Measurements from ENCODE around the gene TTC3. TPM values are rescaled to one million over a fixed set of nuclear protein-coding genes. Genes with fewer than 3 reads are reported as not detected.

TTC3 gene
- total and polyA plus RNA-seq, 2 experiments from 2014 or later: 146 to 196 TPM

- Histone ChIP-seq H3K27ac (peak overlapping the region; percentile 84), H3K4me2 (peak overlapping the region; percentile 54)
- WGBS (ENCODE audit: low lambda C conversion rate, missing lambda C conversion rate): 32% methylated on average over 1 of the region's 1 CpG
Observed at GRCh38 chr21:37060296-37060695, 12.8 kb upstream of the TTC3 start.

GRCh38 chr21:37061926-37062592 is 11.0 kb upstream of the TTC3 start:
- TF ChIP-seq CTCF (IDR thresholded peaks at IDR 0.05; ENCODE audit: poor library complexity) (no peak), EZH2phosphoT487 (IDR thresholded peaks at IDR 0.05; ENCODE audit: low read depth, severe bottlenecking, unreplicated experiment) (no peak), EZH2 (IDR thresholded peaks at IDR 0.05; ENCODE audit: borderline replicate concordance) (no peak)
- no peak for DNase-seq (ENCODE audit: low spot score)
- no peaks in the 10 kb centered on the region for H3K79me2 ChIP-seq
- H3K9me3 ChIP-seq (ENCODE audit: low read depth): no peaks in the 10 kb centered on the region
- 82% methylated on average over 7 of the region's 7 CpGs for WGBS (ENCODE audit: low lambda C conversion rate, missing lambda C conversion rate)
- no peak overlapping the region for H3K4me3 ChIP-seq
- no peak overlapping the region for H3K27ac ChIP-seq
- no peaks in the 10 kb centered on the region for H4K20me1 ChIP-seq (ENCODE audit: insufficient read depth, poor library complexity, severe bottlenecking)
- H3K4me1 ChIP-seq (ENCODE audit: insufficient read depth): peaks cover 22% of the 10 kb centered on the region
- no peak overlapping the region for H3K4me2 ChIP-seq
- no peaks in the 10 kb centered on the region for H3K36me3 ChIP-seq (replicated peaks; ENCODE audit: insufficient read depth, low read depth)
- H2AFZ ChIP-seq: no peak overlapping the region
- no peaks in the 10 kb centered on the region for H3K9me2 ChIP-seq (replicated peaks; ENCODE audit: insufficient read depth)
- no peaks in the 10 kb centered on the region for H3K27me3 ChIP-seq

More at GRCh38 chr21:37060296-37060695, 12.8 kb upstream of the TTC3 start:
- Histone ChIP-seq H3K27me3 (no peaks in the 10 kb centered on the region), H3K4me3 (no peak overlapping the region), H3K9me2 (replicated peaks; ENCODE audit: insufficient read depth) (no peaks in the 10 kb centered on the region), H3K9me3 (ENCODE audit: low read depth) (no peaks in the 10 kb centered on the region), H3K4me1 (ENCODE audit: insufficient read depth) (peaks cover 22% of the 10 kb centered on the region), H2AFZ (no peak overlapping the region), H4K20me1 (ENCODE audit: insufficient read depth, poor library complexity, severe bottlenecking) (no peaks in the 10 kb centered on the region), H3K79me2 (no peaks in the 10 kb centered on the region), H3K36me3 (replicated peaks; ENCODE audit: insufficient read depth, low read depth) (no peaks in the 10 kb centered on the region)
- TF ChIP-seq EZH2phosphoT487 (IDR thresholded peaks at IDR 0.05; ENCODE audit: low read depth, severe bottlenecking, unreplicated experiment) (no peak), CTCF (IDR thresholded peaks at IDR 0.05; ENCODE audit: poor library complexity) (peak; percentile 11)
- DNase-seq (ENCODE audit: low spot score): peak; percentile 92

- Histone ChIP-seq H3K27ac (no peak overlapping the region), H3K36me3 (replicated peaks; ENCODE audit: insufficient read depth, low read depth) (no peaks in the 10 kb centered on the region), H4K20me1 (ENCODE audit: insufficient read depth, poor library complexity, severe bottlenecking) (no peaks in the 10 kb centered on the region), H3K4me3 (no peak overlapping the region), H3K79me2 (no peaks in the 10 kb centered on the region), H3K9me3 (ENCODE audit: low read depth) (no peaks in the 10 kb centered on the region), H3K4me1 (ENCODE audit: insufficient read depth) (peaks cover 22% of the 10 kb centered on the region), H3K27me3 (no peaks in the 10 kb centered on the region), H3K9me2 (replicated peaks; ENCODE audit: insufficient read depth) (no peaks in the 10 kb centered on the region), H2AFZ (no peak overlapping the region), H3K4me2 (no peak overlapping the region)
- WGBS (ENCODE audit: low lambda C conversion rate, missing lambda C conversion rate): 90% methylated on average over 6 of the region's 6 CpGs
- no peak for TF ChIP-seq EZH2 (IDR thresholded peaks at IDR 0.05; ENCODE audit: borderline replicate concordance)
- TF ChIP-seq CTCF (IDR thresholded peaks at IDR 0.05; ENCODE audit: poor library complexity): no peak
- no peak for TF ChIP-seq EZH2phosphoT487 (IDR thresholded peaks at IDR 0.05; ENCODE audit: low read depth, severe bottlenecking, unreplicated experiment)
- DNase-seq (ENCODE audit: low spot score): no peak
Observed at GRCh38 chr21:37062593-37062935, 10.5 kb upstream of the TTC3 start.
